ENCODE data around the gene NEO1.

Gene NEO1

GRCh38 chr15:73035221-73035620 lies 17.0 kb upstream of the NEO1 start:
- Histone ChIP-seq H3K9me3 (ENCODE audit: insufficient read depth, low read length, severe bottlenecking) (no peaks in the 10 kb centered on the region), H2AFZ (ENCODE audit: low read depth, low read length) (no peak overlapping the region), H3K4me3 (ENCODE audit: low read depth in 1 of 2, low read length in 2 of 2) (no peak overlapping the region), H3K4me1 (ENCODE audit: insufficient read depth, low read length) (no peaks in the 10 kb centered on the region), H3K79me2 (ENCODE audit: insufficient read depth, low read length) (no peaks in the 10 kb centered on the region), H3K27me3 (ENCODE audit: insufficient read depth, low read length, poor library complexity) (peaks cover 10% of the 10 kb centered on the region), H3K27ac (ENCODE audit: low read length) (no peak overlapping the region), H3K9ac (ENCODE audit: low read depth, low read length) (no peak overlapping the region), H4K20me1 (ENCODE audit: insufficient read depth, low read length) (no peaks in the 10 kb centered on the region), H3K4me2 (ENCODE audit: insufficient read depth, low read length) (no peak overlapping the region), H3K36me3 (ENCODE audit: insufficient read depth, low read length) (no peaks in the 10 kb centered on the region)
- no peak for TF ChIP-seq CTCF (IDR thresholded peaks at IDR 0.05; ENCODE audit: borderline replicate concordance, extremely low read depth, low read length, poor library complexity, severe bottlenecking)
- no peak for TF ChIP-seq EZH2 (IDR thresholded peaks at IDR 0.05; ENCODE audit: borderline replicate concordance, low read depth, low read length, severe bottlenecking)
- ATAC-seq (ENCODE audit: insufficient read depth, low read depth) (no peak), DNase-seq (no peak)

- no peak overlapping the region for H2AFZ ChIP-seq (ENCODE audit: low read depth, low read length)
- no peak for ATAC-seq (ENCODE audit: insufficient read depth, low read depth)
- no peaks in the 10 kb centered on the region for H3K36me3 ChIP-seq (ENCODE audit: insufficient read depth, low read length)
- H3K27me3 ChIP-seq (ENCODE audit: insufficient read depth, low read length, poor library complexity): peaks cover 10% of the 10 kb centered on the region
- H3K4me1 ChIP-seq (ENCODE audit: insufficient read depth, low read length): no peaks in the 10 kb centered on the region
- no peak for DNase-seq
- H4K20me1 ChIP-seq (ENCODE audit: insufficient read depth, low read length): no peaks in the 10 kb centered on the region
- no peak overlapping the region for H3K9ac ChIP-seq (ENCODE audit: low read depth, low read length)
- no peak overlapping the region for H3K4me3 ChIP-seq (ENCODE audit: low read depth in 1 of 2, low read length in 2 of 2)
- H3K27ac ChIP-seq (ENCODE audit: low read length): no peak overlapping the region
- TF ChIP-seq EZH2 (IDR thresholded peaks at IDR 0.05; ENCODE audit: borderline replicate concordance, low read depth, low read length, severe bottlenecking) (no peak), CTCF (IDR thresholded peaks at IDR 0.05; ENCODE audit: borderline replicate concordance, extremely low read depth, low read length, poor library complexity, severe bottlenecking) (no peak)
- no peak overlapping the region for H3K4me2 ChIP-seq (ENCODE audit: insufficient read depth, low read length)
- H3K9me3 ChIP-seq (ENCODE audit: insufficient read depth, low read length, severe bottlenecking): no peaks in the 10 kb centered on the region
- H3K79me2 ChIP-seq (ENCODE audit: insufficient read depth, low read length): no peaks in the 10 kb centered on the region
Measured at GRCh38 chr15:73038220-73038619, 14.0 kb upstream of the NEO1 start.

GRCh38 chr15:73046073-73046472 lies 6.2 kb upstream of the NEO1 start:
- Histone ChIP-seq H3K27me3 (ENCODE audit: insufficient read depth, low read length, poor library complexity) (peaks cover 34% of the 10 kb centered on the region), H3K36me3 (ENCODE audit: insufficient read depth, low read length) (no peaks in the 10 kb centered on the region), H3K9me3 (ENCODE audit: insufficient read depth, low read length, severe bottlenecking) (no peaks in the 10 kb centered on the region), H3K4me1 (ENCODE audit: insufficient read depth, low read length) (peaks cover under 1% of the 10 kb centered on the region; the same call in 1 of the 2 replicates), H3K4me2 (ENCODE audit: insufficient read depth, low read length) (no peak overlapping the region), H3K27ac (ENCODE audit: low read length) (no peak overlapping the region), H4K20me1 (ENCODE audit: insufficient read depth, low read length) (no peaks in the 10 kb centered on the region), H3K9ac (ENCODE audit: low read depth, low read length) (no peak overlapping the region), H3K79me2 (ENCODE audit: insufficient read depth, low read length) (no peaks in the 10 kb centered on the region), H2AFZ (ENCODE audit: low read depth, low read length) (no peak overlapping the region), H3K4me3 (ENCODE audit: low read depth in 1 of 2, low read length in 2 of 2) (no peak overlapping the region)
- DNase-seq (no peak), ATAC-seq (ENCODE audit: insufficient read depth, low read depth) (no peak)
- TF ChIP-seq EZH2 (IDR thresholded peaks at IDR 0.05; ENCODE audit: borderline replicate concordance, low read depth, low read length, severe bottlenecking) (no peak), CTCF (IDR thresholded peaks at IDR 0.05; ENCODE audit: borderline replicate concordance, extremely low read depth, low read length, poor library complexity, severe bottlenecking) (no peak)

- TF ChIP-seq EZH2 (IDR thresholded peaks at IDR 0.05; ENCODE audit: borderline replicate concordance, low read depth, low read length, severe bottlenecking) (no peak), CTCF (IDR thresholded peaks at IDR 0.05; ENCODE audit: borderline replicate concordance, extremely low read depth, low read length, poor library complexity, severe bottlenecking) (no peak)
- Histone ChIP-seq H3K4me2 (ENCODE audit: insufficient read depth, low read length) (no peak overlapping the region), H3K27me3 (ENCODE audit: insufficient read depth, low read length, poor library complexity) (peaks cover 34% of the 10 kb centered on the region), H3K27ac (ENCODE audit: low read length) (no peak overlapping the region), H3K9me3 (ENCODE audit: insufficient read depth, low read length, severe bottlenecking) (no peaks in the 10 kb centered on the region), H2AFZ (ENCODE audit: low read depth, low read length) (no peak overlapping the region), H3K4me1 (ENCODE audit: insufficient read depth, low read length) (peaks cover 5% of the 10 kb centered on the region; the same call in 1 of the 2 replicates), H3K9ac (ENCODE audit: low read depth, low read length) (no peak overlapping the region), H4K20me1 (ENCODE audit: insufficient read depth, low read length) (no peaks in the 10 kb centered on the region), H3K4me3 (ENCODE audit: low read depth in 1 of 2, low read length in 2 of 2) (no peak overlapping the region), H3K36me3 (ENCODE audit: insufficient read depth, low read length) (no peaks in the 10 kb centered on the region), H3K79me2 (ENCODE audit: insufficient read depth, low read length) (no peaks in the 10 kb centered on the region)
- DNase-seq (no peak), ATAC-seq (ENCODE audit: insufficient read depth, low read depth) (no peak)
Measured at GRCh38 chr15:73047882-73048281, 4.4 kb upstream of the NEO1 start.
